NCI-H2196 treated with DMSO at 0.1 percent for 48 hours (cell line): Measurements from ENCODE around the gene ZDHHC9.

ENCODE experiments used
- DNase-seq: peaks from one replicate; lab custom pipeline; 2025; ENCODE audit not compliant: unreplicated experiment; lab: John Stamatoyannopoulos, UW

ZDHHC9 gene

GRCh38 chrX:129768586-129769466, 74.9 kb downstream of the ZDHHC9 start:
- no peak for DNase-seq

DNA sequence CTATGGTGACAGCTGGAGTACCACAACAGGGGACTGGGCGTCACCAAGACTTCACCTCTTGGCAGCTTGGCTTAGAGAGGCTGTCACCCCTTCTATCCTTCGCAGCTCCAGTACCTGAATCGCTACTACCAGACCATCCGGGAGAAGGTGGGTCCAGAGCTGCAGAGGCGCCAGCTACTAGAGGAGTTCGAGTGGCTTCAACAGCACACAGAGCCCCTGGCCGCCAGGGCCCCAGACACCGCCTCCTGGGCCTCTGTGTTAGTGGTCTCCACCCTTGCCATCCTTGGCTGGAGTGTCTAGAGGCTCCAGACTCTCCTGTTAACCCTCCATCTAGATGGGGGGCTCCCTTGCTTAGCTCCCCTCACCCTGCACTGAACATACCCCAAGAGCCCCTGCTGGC, 75.5 kb downstream of the ZDHHC9 start:
- DNase-seq, result no peak

DNA sequence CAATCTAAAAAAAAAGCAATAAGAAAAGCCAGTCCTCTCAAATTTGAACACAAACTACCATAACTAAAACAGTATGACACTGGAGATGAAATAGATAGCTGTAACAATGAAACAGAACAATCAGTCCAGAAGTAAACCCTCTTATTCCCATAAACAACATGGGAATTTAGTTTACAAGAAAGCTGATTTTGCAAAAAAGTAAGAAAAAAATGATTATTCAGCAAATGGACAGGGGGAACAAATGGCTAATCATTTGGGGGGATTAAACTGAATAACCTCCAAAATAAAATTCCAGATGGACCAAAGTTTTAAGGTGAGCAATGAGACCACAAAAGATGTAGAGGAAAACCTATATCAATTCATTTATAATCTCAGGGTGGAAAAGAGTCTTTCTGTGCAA, 80.0 kb downstream of the ZDHHC9 start:
- no peak for DNase-seq

GRCh38 chrX:129762448-129762847, 81.2 kb downstream of the ZDHHC9 start:
- no peak for DNase-seq

DNA sequence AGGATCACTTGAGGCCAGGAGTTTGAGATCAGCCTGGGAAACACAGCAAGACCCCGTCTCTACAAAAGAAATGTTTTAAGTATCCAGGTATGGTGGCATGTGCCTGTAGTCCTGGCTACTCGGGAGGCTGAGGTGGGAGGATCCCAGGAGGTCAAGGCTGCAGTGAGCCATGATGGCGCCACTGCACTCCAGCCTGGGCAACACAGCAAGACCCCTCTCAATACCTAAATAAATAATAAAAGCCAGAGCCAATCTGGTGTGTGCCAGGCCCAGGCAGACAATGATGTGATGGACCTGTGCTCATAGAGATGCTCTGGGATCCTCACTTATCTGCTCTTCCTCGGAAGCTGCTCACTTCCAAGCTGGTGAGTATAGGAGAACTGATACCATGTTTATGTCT, 82.1 kb downstream of the ZDHHC9 start:
- DNase-seq, result no peak

DNA sequence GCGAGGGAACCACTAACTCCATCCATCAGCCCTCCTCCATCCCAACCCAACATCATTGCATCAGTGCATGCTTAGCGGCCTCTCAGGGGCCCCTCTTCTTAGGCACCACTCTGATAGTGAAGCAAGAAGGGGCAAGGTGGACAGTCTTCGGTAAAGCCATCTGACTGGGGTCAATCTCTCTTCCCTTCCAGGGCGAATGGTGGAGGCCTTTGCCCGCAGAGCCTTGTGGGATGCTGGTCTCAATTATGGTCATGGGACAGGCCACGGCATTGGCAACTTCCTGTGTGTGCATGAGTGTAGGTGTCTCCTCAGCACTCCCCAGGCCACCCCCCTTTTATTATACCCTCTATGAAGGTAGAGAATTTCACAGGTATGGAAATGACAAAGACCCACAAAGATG, 82.7 kb downstream of the ZDHHC9 start:
- no peak for DNase-seq

DNA sequence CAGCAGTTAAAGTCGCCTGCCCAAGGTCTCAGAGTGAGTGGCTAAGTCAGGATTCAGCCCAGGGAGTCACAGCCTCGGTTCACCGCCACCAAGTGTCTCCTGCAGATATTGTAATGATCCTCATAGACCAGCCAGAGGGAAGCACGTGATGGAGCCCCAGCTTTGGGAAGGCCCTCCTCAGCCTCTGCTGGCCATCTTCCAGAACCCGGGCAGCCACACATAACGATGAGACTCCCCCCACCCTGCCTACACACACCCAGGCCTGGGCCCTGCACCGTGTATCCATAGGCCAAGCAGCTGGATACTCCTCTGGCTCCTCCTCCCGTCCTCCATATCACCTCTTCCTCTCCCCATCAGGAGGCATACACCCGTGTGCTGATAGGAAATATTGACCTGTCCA, 83.5 kb downstream of the ZDHHC9 start:
- no peak for DNase-seq

DNA sequence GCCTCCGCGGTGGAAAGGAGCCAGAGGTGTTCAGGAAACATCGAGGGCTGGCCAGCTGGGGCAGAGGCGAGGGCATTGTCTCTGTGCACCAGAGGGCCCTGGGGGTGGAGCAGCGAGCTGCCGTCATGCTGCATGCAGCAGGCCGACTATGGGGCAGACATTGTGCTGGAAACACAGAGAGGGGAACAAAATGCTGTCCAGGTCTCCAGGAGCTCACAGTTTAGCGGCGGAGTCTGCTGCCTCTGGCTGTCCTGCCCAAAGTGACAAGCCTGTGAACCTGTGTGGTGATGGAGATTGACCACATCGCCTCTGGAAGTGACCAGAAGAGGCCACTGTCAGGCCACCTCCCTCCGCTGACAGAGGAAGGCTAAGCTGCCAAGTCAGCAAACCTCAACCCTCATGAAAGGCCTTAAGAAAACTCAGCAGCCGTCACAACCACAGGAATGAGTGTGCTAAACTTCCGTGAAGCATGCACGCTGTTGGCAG, 84.1 kb downstream of the ZDHHC9 start:
- no peak for DNase-seq

GRCh38 chrX:129755779-129756650, 87.7 kb downstream of the ZDHHC9 start:
- DNase-seq, result no peak

- DNase-seq, result no peak
Measured at GRCh38 chrX:129754056-129755024, 89.3 kb downstream of the ZDHHC9 start.
